Esophagus (tissue), 2 donors: Measurements from ENCODE around the gene TSPAN3. TPM values are rescaled to one million over a fixed set of nuclear protein-coding genes. Genes with fewer than 3 reads are reported as not detected.

ENCODE experiments used
- H3K27ac ChIP-seq, 2 donors: one replicate each; pipeline ENCODE4 v1.5.1; 2013; ENCODE audit warnings: low read depth in 2 of 2, mild to moderate bottlenecking in 2 of 2, inconsistent platforms in 1 of 2, low read length in 1 of 2, moderate library complexity in 1 of 2
- H3K27me3 ChIP-seq, 2 donors: one replicate each; pipeline ENCODE4 v1.6.1; 2013; ENCODE audit warnings: low read length in 2 of 2, control low read depth in 1 of 2, mild to moderate bottlenecking in 1 of 2; ENCODE audit not compliant: insufficient read depth in 2 of 2, control insufficient read depth in 1 of 2
- H3K36me3 ChIP-seq, 2 donors: one replicate each; pipeline ENCODE4 v1.6.1; 2013; ENCODE audit warnings: low read length in 1 of 2; ENCODE audit not compliant: control insufficient read depth in 2 of 2, insufficient read depth in 2 of 2
- H3K4me1 ChIP-seq, 2 donors: one replicate each; pipeline ENCODE4 v1.6.1; 2013; ENCODE audit warnings: low read length in 1 of 2; ENCODE audit not compliant: control insufficient read depth in 2 of 2, insufficient read depth in 2 of 2
- H3K4me3 ChIP-seq, 2 donors: one replicate each; pipeline ENCODE4 v1.5.1; 2013; ENCODE audit warnings: low read length in 2 of 2, mild to moderate bottlenecking in 2 of 2, low read depth in 1 of 2, moderate library complexity in 1 of 2
- H3K9me3 ChIP-seq, 2 donors: one replicate each; pipeline ENCODE4 v1.6.1; 2013; ENCODE audit warnings: mild to moderate bottlenecking in 2 of 2, low read depth in 1 of 2, low read length in 1 of 2, moderate library complexity in 1 of 2; ENCODE audit not compliant: control insufficient read depth in 2 of 2, insufficient read depth in 1 of 2
- WGBS, 2 donors: extraction: QIAGEN DNeasy Blood & Tissue Kit; methylation state at CpG; one replicate each; pipeline ENCODE4 v1.1.7; 2013; 5-methylcytosine and 5-hydroxymethylcytosine counted together
- polyA plus RNA-seq, 2 donors: library from polyadenylated mRNA; stranded (reverse); fragments of 200-250 nt; gene quantifications; one replicate each; pipeline ENCODE4 v1.2.3, GENCODE V29; 2013
- donor health status: healthy with polysubstance abuse.
- donor health status: Bipolar disorder and iron deficiency.

The TSPAN3 gene
- polyA plus RNA-seq, 2 donors, result 56.9 to 65.8 TPM

DNA sequence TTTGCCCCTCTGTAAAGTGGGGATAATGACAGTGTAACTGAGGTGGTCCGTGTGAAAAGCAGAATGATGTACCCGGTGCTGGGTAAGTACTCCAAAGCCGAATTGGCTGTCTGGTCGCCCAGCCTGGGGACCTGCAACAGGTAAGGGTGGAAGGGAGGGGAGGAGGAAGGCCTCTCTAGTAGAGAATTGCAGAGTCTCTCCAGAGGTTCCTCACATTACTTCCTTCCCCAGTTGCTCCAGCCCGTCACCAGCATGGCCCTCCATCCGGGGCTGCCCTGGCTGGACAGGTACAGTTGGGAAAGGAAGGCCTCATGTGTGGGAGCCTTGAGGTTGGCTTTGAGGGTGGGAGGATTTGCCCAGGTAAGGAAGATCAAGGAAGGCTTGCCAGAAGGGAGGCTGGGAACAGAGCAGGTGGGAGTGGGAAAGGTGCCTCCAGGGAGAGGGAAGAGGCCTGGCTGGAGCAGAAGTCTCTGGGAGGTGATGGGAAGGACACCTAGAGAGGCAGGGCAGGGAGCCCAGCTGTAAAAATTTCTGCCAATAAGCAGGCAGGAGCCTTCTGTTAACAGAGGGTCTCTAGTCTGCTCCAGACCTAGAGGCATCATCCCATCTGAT lies 77.7 kb downstream of the TSPAN3 start:
- no peaks in the 10 kb centered on the region for H3K36me3 ChIP-seq
- no peaks in the 10 kb centered on the region for H3K27me3 ChIP-seq
- 92% methylated on average over 6 of the region's 6 CpGs for WGBS, 2 donors
- H3K27ac ChIP-seq, result no peak overlapping the region
- no peak overlapping the region for H3K4me3 ChIP-seq
- peaks cover 0 to 6% of the 10 kb centered on the region in 2 donors for H3K4me1 ChIP-seq
- H3K9me3 ChIP-seq, result no peaks in the 10 kb centered on the region

DNA sequence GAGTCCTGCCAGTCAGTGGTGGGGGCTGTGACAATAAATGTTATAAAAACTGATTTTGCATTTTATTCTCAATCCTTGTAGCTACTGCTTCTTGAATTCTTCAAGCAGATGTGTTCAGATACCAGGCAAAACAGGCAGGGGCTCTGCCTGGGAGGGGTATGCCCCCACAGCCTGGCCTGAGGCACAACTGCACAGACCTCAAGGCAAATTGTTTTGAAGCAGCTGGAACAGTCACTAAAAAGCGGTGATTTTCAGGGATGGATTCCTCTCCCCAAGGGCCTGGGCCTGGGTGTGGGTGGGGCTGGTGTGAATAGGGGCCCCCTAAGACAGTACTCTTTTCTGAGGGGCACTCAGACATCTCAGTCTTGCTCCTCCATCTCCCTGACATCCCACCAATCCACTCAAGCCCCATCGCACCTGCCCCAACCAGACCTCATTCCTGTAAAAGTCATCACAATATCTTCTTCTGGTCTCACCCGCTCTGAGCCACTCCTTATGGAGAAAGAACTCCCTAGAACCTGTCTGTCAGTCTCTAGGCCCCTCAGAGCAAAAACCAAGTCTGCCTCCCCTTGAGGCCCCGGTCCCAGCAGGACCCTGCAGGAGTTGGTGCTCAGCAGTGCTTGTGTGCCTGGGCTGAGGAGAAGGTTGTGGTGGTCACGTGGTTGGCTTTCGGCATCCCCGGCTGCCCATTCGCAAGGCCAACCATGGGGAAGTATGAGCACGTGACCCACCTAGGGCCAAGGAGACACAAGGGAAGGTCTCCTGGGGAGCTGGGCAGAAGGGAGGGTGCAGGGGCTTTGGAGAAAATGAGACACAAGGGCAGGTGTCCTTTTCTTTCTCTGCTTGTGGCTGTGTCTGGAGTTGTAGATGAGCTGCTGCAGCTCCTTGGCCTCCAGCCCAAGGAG lies 78.9 kb downstream of the TSPAN3 start:
- Histone ChIP-seq H3K9me3 (no peaks in the 10 kb centered on the region), H3K27me3 (no peaks in the 10 kb centered on the region), H3K36me3 (no peaks in the 10 kb centered on the region), H3K4me1 (peaks cover 0 to 6% of the 10 kb centered on the region in 2 donors), H3K27ac (no peak overlapping the region), H3K4me3 (no peak overlapping the region)
- 92 to 94% methylated on average over 9 of the region's 9 CpGs for WGBS, 2 donors

Other genes with a start within 250 kb of the TSPAN3 start
- gene SCAPER, start 165.8 kb downstream of the TSPAN3 start, polyA plus RNA-seq, result 1 to 10 TPM; 4.3 to 6.1 TPM
- 10 to 100 TPM; 17.3 to 27.1 TPM for gene RCN2, start 139.4 kb downstream of the TSPAN3 start, polyA plus RNA-seq
- gene PSTPIP1, start 76.0 kb downstream of the TSPAN3 start, polyA plus RNA-seq, result 1 to 10 TPM; 2.5 to 3.6 TPM